Erythroblast (primary cell): ENCODE results near the gene ARMH4.

Experiments used
- GATA1 ChIP-seq: IDR thresholded peaks from 2 replicates; pipeline ENCODE4 v1.6.1; 2011; ENCODE audit warnings: low read depth, mild to moderate bottlenecking, control low read depth, low read length, moderate library complexity
- POLR2A ChIP-seq: IDR thresholded peaks from 2 replicates; pipeline ENCODE4 v1.6.1; 2011; ENCODE audit warnings: mild to moderate bottlenecking, low read length

GRCh38 chr14:58152014-58152857 is at the start of gene ARMH4:
- TF ChIP-seq POLR2A (no peak), GATA1 (no peak)
